Esophagus mucosa (tissue), 1 donor: ENCODE measurements around the gene NUPR1. TPM values are rescaled to one million over a fixed set of nuclear protein-coding genes. Genes with fewer than 3 reads are reported as not detected.
A peak's percentile ranks its signal among the peaks of the same experiment; 100 is the strongest.
"Not testable (repeated sequence)": the region's sequence is repeated elsewhere in the genome, so short reads cannot be mapped to it uniquely, and the experiment has no call there.

Experiments
- ATAC-seq: fragments of 200-7000 bp; cut with Tn5 transposase; one replicate; pipeline ENCODE4 v1.9.1; 2020
- total RNA-seq: library from RNA; stranded (reverse); gene quantifications from one replicate; pipeline ENCODE4 v1.2.4, GENCODE V29; 2023
- donor health status: DM: yes; HTN: yes; CAD: no.

NUPR1 gene, protein sequence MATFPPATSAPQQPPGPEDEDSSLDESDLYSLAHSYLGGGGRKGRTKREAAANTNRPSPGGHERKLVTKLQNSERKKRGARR
- 64.4 TPM for total RNA-seq

GRCh38 chr16:28538733-28539596, at the start of gene NUPR1:
TSS of gene NUPR1 (minus strand) at chr16:28538974. CDS start at chr16:28538907, 67 bp downstream.
- peak; percentile 90 for ATAC-seq

DNA sequence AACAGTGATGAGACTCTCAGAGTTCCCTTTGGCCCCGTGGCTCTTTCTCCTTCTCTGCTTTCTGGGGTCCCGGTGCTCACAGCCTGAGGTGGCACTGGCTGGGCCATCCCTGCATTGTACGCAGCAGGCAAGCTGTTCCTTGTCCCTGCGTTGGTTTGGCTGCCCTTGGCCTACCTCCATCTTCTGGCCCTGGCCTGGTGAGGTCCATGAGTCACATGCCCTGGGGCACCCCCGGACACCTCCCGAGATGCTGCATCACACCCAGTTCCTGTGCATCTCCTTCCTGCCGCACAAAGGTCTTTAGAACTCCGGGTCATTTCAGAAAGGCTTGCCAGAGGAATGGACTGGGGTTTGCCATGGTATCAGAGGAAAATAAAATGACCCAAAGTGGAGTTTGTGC, 48.6 kb upstream of the NUPR1 start:
- ATAC-seq: peak; percentile 68

GRCh38 chr16:28586466-28586865, 47.7 kb upstream of the NUPR1 start:
- ATAC-seq: no peak

DNA sequence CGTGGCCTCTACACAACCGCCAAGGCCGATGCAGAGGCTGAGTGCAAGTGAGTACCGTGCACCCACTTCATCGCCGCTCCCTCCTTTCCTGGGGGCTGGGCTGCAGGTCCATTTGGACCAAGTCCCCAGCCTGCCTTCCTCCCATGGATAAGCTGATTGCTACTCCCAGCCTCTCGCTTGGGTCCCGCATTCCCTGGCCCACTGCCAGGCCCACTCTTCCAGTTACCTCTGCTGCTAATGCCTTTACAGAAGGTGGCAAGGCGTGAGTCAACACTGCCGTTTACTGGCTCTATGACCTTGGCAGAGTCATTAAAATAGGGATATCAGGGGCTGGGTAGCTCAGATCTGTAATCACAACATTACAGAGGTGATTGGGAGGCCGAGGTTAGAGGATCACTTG, 46.9 kb upstream of the NUPR1 start:
- no peak for ATAC-seq

- ATAC-seq: no peak
Measured at GRCh38 chr16:28580726-28581315, 42.0 kb upstream of the NUPR1 start.

DNA sequence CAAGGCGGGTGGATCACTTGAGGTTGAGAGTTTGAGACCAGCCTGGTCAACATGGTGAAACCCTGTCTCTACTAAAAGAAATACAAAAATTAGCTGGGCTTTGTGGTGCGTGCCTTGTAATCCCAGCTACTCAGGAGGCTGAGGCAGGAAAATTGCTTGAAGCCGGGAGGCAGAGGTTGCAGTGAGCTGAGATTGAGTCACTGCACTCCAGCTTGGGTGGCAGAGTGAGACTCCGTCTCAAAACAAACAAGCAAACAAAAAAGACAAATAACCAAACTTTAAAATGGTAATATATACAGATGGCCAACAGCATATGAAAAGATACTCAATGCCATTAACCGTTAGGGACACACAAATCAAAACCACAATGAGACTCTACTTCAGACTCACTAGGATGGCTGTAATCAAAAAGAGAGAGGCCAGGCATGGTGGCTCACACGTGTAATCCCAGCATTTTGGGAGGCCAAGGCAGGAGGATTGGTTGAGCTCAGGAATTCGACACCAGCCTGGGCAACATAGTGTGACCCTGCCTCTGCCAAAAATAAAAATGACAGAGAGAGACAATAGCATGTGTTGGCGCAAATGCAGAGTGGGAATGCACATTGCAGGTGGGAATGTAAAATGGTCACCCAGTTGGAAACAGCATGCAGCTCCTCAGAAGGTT, 36.8 kb upstream of the NUPR1 start:
- ATAC-seq: no peak

DNA sequence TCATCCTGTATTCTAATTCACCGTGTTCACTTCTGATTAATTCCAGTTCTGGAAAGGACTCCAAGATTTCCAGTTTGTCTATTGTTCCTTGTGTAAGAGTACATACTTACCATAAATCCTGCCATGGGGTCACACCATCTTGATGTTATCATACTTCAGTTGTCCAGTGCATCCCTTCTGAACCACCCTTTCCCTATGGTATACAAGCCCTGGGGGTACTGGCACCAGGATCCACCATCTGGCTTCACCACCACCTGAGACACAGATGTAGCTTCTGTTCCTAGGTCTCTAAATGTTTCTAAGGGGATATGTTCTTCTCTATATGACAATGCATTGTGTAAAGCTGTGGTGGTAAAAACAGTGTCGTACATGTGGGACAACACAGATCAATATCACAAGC, 36.2 kb upstream of the NUPR1 start:
- no peak for ATAC-seq

- ATAC-seq: no peak
Measured at GRCh38 chr16:28573738-28574718, 35.3 kb upstream of the NUPR1 start.

GRCh38 chr16:28572696-28573510, 34.1 kb upstream of the NUPR1 start:
- no peak for ATAC-seq

- ATAC-seq: no peak
Measured at GRCh38 chr16:28569968-28570752, 31.4 kb upstream of the NUPR1 start.

GRCh38 chr16:28569021-28569420, 30.2 kb upstream of the NUPR1 start:
- no peak for ATAC-seq

DNA sequence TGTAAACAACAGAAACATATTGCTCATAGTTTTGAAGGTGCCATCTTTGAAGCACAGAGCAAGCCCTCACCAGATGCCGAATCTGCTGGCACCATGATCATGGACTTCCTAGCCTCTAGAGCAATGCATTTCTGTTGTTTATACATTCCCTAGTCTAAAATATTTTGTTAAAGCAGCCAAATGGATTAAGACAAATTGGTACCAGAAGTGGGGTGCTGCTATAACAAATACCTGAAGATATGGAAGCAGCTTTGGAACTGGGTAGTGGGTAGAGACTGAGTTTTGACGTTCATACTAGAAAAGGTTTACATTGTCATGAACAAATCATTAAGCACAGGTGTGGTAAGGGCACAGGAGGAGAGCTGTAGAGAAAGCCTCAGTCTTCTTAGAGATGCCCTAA, 28.5 kb upstream of the NUPR1 start:
- ATAC-seq: no peak

GRCh38 chr16:28566233-28566925, 27.6 kb upstream of the NUPR1 start:
- ATAC-seq: not testable (repeated sequence)

GRCh38 chr16:28563218-28563617, 24.4 kb upstream of the NUPR1 start:
- ATAC-seq: no peak

GRCh38 chr16:28562199-28562598, 23.4 kb upstream of the NUPR1 start:
- no peak for ATAC-seq

- ATAC-seq: no peak
Measured at GRCh38 chr16:28561557-28562187, 22.9 kb upstream of the NUPR1 start.

DNA sequence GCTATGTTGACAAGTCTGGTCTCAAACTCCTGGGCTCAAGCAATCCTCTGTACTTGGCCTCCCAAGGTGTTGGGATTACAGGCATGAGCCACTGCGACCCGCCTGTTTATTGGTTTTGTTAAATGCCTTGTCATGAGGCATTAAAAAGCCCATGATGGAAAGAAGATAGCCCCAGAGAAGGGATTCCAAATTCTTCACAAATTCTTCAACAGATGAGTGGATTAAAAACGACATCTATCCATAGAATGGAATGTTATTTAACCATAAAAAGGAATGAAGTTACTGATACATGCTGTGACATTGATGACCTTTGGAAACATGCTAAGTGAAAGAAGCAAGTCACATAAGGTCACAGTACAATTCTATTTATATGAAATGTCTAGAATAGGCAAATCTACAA, 19.7 kb upstream of the NUPR1 start:
- no peak for ATAC-seq

- no peak for ATAC-seq
Measured at GRCh38 chr16:28556914-28557320, 18.1 kb upstream of the NUPR1 start.

DNA sequence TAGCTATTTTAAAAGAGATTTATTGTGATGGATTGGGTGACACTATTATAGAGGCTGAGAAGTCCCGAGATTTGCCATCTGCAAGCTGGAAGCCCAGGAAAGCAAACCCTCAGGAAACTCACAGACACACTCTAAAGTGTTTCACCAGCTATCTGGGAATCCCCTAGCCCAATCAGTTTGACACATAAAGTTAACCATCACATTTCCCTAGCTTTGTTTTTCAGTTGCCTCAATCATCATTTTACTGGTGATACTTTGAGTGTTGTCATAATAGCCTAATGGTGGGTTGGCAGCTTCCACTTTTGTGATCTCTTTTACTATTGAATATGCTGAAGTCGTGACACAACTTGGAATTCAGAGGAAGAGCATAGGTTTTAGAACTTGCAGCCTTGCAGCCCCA, 16.8 kb upstream of the NUPR1 start:
- ATAC-seq: no peak
